ENCODE results near the gene SLC36A4.

- TF ChIP-seq POLR2A (IDR thresholded peaks at IDR 0.05) (no peak), POLR2AphosphoS5 (IDR thresholded peaks at IDR 0.05) (no peak), CTCF (IDR thresholded peaks at IDR 0.05) (no peak)
Measured at GRCh38 chr11:93113824-93114223, 84.0 kb downstream of the SLC36A4 start.

Measured in prostate gland (tissue), 2 donors.